SK-N-SH (cell line): ENCODE measurements around the gene SLC25A21.

ENCODE experiments used
- CTCF ChIP-seq: fragments of 200-600 bp; sonication (generic); IDR thresholded peaks from 2 replicates; pipeline ENCODE4 v1.6.1; 2017; ENCODE audit warnings: antibody characterized with exemption, mild to moderate bottlenecking, moderate library complexity
- EP300 ChIP-seq, 2 experiments: IDR thresholded peaks; 2 replicates each; pipeline versions ENCODE4 v1.4.0 to v1.6.1; 2012; ENCODE audit warnings: borderline replicate concordance in 1 of 2, low read depth in 1 of 2, low read length in 1 of 2
- EZH2phosphoT487 ChIP-seq: fragments of 200-600 bp; sonication (generic); IDR thresholded peaks from 2 replicates; pipeline ENCODE4 v1.6.1; 2017; ENCODE audit warnings: low read depth, mixed run types, mild to moderate bottlenecking, antibody characterized with exemption, moderate library complexity, borderline replicate concordance
- FOSL2 ChIP-seq: IDR thresholded peaks from 2 replicates; pipeline ENCODE4 v1.4.0; 2012; ENCODE audit warnings: low read depth, mild to moderate bottlenecking, moderate library complexity, borderline replicate concordance
- IRF3 ChIP-seq: fragments of 150-350 bp; IDR thresholded peaks from 2 replicates; pipeline ENCODE4 v1.6.1; 2016; ENCODE audit warnings: mild to moderate bottlenecking, low read depth, low read length
- JUND ChIP-seq: IDR thresholded peaks from 2 replicates; pipeline ENCODE4 v1.4.0; 2012
- MXI1 ChIP-seq: IDR thresholded peaks from 2 replicates; pipeline ENCODE4 v1.6.1; 2012; ENCODE audit warnings: mild to moderate bottlenecking, low read depth, low read length, improper control_type of control experiment
- NRF1 ChIP-seq: IDR thresholded peaks from 2 replicates; pipeline ENCODE4 v1.6.1; 2012; ENCODE audit warnings: low read depth, mild to moderate bottlenecking, low read length
- POLR2AphosphoS5 ChIP-seq: IDR thresholded peaks from 2 replicates; pipeline ENCODE4 v1.6.1; 2012; ENCODE audit warnings: low read depth, low read length
- RFX5 ChIP-seq: IDR thresholded peaks from 2 replicates; pipeline ENCODE4 v1.6.1; 2012; ENCODE audit warnings: mild to moderate bottlenecking, improper control_type of control experiment, low read length
- TAF1 ChIP-seq: IDR thresholded peaks from 2 replicates; pipeline ENCODE4 v1.6.1; 2012; ENCODE audit warnings: low read depth, mild to moderate bottlenecking, low read length, moderate library complexity, borderline replicate concordance
- YY1 ChIP-seq: IDR thresholded peaks from 2 replicates; pipeline ENCODE4 v1.4.0; 2012; ENCODE audit warnings: low read depth, mild to moderate bottlenecking
- TF ChIP-seq, protein P1 (sequence below): IDR thresholded peaks from 2 replicates; pipeline ENCODE4 v1.6.1; 2012; ENCODE audit warnings: mild to moderate bottlenecking, low read depth, low read length, moderate library complexity

GRCh38 chr14:36905272-36905888 is 267.0 kb downstream of the SLC25A21 start:
- no peak for TF ChIP-seq EZH2phosphoT487
- TF ChIP-seq CTCF = no peak
- no peak for TF ChIP-seq RFX5
- TF ChIP-seq YY1 = no peak
- TF ChIP-seq POLR2AphosphoS5 = no peak
- TF ChIP-seq TAF1 = no peak
- no peak for TF ChIP-seq NRF1
- TF ChIP-seq JUND = no peak
- TF ChIP-seq MXI1 = no peak
- TF ChIP-seq, protein P1, sequence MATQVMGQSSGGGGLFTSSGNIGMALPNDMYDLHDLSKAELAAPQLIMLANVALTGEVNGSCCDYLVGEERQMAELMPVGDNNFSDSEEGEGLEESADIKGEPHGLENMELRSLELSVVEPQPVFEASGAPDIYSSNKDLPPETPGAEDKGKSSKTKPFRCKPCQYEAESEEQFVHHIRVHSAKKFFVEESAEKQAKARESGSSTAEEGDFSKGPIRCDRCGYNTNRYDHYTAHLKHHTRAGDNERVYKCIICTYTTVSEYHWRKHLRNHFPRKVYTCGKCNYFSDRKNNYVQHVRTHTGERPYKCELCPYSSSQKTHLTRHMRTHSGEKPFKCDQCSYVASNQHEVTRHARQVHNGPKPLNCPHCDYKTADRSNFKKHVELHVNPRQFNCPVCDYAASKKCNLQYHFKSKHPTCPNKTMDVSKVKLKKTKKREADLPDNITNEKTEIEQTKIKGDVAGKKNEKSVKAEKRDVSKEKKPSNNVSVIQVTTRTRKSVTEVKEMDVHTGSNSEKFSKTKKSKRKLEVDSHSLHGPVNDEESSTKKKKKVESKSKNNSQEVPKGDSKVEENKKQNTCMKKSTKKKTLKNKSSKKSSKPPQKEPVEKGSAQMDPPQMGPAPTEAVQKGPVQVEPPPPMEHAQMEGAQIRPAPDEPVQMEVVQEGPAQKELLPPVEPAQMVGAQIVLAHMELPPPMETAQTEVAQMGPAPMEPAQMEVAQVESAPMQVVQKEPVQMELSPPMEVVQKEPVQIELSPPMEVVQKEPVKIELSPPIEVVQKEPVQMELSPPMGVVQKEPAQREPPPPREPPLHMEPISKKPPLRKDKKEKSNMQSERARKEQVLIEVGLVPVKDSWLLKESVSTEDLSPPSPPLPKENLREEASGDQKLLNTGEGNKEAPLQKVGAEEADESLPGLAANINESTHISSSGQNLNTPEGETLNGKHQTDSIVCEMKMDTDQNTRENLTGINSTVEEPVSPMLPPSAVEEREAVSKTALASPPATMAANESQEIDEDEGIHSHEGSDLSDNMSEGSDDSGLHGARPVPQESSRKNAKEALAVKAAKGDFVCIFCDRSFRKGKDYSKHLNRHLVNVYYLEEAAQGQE = no peak
- no peak for TF ChIP-seq EP300 (IDR thresholded peaks at IDR 0.05; ENCODE audit: borderline replicate concordance in 1 of 2, low read depth in 1 of 2, low read length in 1 of 2)
- no peak for TF ChIP-seq IRF3
- TF ChIP-seq FOSL2 = no peak
